Measurements from ENCODE around the gene CEACAM6. TPM values are rescaled to one million over a fixed set of nuclear protein-coding genes. Genes with fewer than 3 reads are reported as not detected.

Gene CEACAM6
- total RNA-seq, 4 donors from 2014 or later, result 6.8 to 31.9 (median 10.5) TPM; not detected in 1

DNA sequence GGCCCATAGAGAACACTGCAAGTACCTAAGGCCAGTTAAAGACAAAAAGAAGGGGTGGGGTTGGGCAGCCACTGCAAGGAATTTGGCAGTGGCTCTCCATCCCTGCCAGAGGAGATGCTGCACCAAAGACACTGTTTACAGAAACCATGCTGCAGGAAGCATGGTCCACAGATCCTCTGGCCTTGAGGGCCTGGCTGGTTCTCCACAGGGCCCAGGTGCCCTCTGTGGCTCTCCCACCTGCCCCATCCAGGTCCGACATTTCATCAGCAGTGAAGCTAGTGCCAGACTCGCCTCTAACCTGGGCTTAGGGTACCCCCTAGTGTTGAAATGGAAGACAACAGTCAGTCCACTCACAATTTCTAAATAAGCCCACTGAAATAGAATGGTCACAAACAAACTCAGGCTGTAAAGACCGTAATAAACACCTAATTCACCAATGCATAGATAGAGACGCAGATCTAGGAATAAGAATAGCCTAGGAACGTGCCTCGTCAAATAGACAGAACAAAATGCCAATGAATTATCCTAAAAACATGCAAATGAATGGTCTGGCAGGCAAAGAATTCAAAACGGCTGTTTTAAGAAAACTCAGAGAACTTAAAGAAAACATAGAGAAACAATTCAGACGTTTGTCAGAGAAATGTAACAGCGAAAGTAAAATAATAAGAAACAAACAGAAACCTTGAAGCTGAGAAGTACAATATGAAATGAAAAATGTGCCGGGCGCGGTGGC lies 65.8 kb downstream of the CEACAM6 start:
- H3K4me1 ChIP-seq, result no peaks in the 10 kb centered on the region
- no peak overlapping the region for H3K27ac ChIP-seq
- DNase-seq, result peak in 2 of 3 donors; percentile 26 to 61
- no peaks in the 10 kb centered on the region for H3K27me3 ChIP-seq
- TF ChIP-seq, protein P1, sequence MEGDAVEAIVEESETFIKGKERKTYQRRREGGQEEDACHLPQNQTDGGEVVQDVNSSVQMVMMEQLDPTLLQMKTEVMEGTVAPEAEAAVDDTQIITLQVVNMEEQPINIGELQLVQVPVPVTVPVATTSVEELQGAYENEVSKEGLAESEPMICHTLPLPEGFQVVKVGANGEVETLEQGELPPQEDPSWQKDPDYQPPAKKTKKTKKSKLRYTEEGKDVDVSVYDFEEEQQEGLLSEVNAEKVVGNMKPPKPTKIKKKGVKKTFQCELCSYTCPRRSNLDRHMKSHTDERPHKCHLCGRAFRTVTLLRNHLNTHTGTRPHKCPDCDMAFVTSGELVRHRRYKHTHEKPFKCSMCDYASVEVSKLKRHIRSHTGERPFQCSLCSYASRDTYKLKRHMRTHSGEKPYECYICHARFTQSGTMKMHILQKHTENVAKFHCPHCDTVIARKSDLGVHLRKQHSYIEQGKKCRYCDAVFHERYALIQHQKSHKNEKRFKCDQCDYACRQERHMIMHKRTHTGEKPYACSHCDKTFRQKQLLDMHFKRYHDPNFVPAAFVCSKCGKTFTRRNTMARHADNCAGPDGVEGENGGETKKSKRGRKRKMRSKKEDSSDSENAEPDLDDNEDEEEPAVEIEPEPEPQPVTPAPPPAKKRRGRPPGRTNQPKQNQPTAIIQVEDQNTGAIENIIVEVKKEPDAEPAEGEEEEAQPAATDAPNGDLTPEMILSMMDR (IDR thresholded peaks at IDR 0.05), result peak; percentile 52 to 74 (median 71)
- no peak for TF ChIP-seq POLR2A (IDR thresholded peaks at IDR 0.05)
- H3K9me3 ChIP-seq, result no peaks in the 10 kb centered on the region
- H3K4me3 ChIP-seq, result no peak overlapping the region
- no peaks in the 10 kb centered on the region for H3K36me3 ChIP-seq

Other genes starting within 250 kb of the CEACAM6 start
- 1 to 10 TPM in 3 of 4 donors, not detected in 1; 1.7 to 9.9 (median 2.5) TPM for gene CEACAM21, start 179.4 kb upstream of the CEACAM6 start, total RNA-seq
- not detected for gene CEACAM4, start 128.5 kb upstream of the CEACAM6 start, total RNA-seq
- not detected for gene CEACAM7, start 67.3 kb upstream of the CEACAM6 start, total RNA-seq
- 100 to 1,000 TPM in 2 of 4 donors, 10 to 100 TPM in 2; 63.9 to 113 (median 99.3) TPM for gene CEACAM5, start 46.9 kb upstream of the CEACAM6 start, total RNA-seq
- gene CEACAM3, start 41.1 kb downstream of the CEACAM6 start, total RNA-seq, result not detected
- not detected for gene LYPD4, start 89.2 kb downstream of the CEACAM6 start, total RNA-seq
- not detected for gene DMRTC2, start 89.5 kb downstream of the CEACAM6 start, total RNA-seq
- gene RPS19, start 104.7 kb downstream of the CEACAM6 start, total RNA-seq, result 100 to 1,000 TPM; 363 to 861 (median 619) TPM
- gene CD79A, start 121.7 kb downstream of the CEACAM6 start, total RNA-seq, result 10 to 100 TPM in 1 of 4 donors, 1 to 10 TPM in 3; 2.8 to 65.2 (median 4.2) TPM
- 100 to 1,000 TPM in 3 of 4 donors, 10 to 100 TPM in 1; 90.0 to 368 (median 148) TPM for gene ARHGEF1, start 127.7 kb downstream of the CEACAM6 start, total RNA-seq
- 1 to 10 TPM in 2 of 4 donors, under 1 TPM in 1, not detected in 1; 0.94 to 1.7 (median 1.7) TPM for gene ERFL, start 172.9 kb downstream of the CEACAM6 start, total RNA-seq
- gene RABAC1, start 203.8 kb downstream of the CEACAM6 start, total RNA-seq, result 100 to 1,000 TPM in 3 of 4 donors, 10 to 100 TPM in 1; 81.7 to 146 (median 124) TPM
- 1 to 10 TPM in 1 of 4 donors, under 1 TPM in 3; 0.35 to 1.3 (median 0.81) TPM for gene ATP1A3, start 238.7 kb downstream of the CEACAM6 start, total RNA-seq